ENCODE data around the gene MRPL42.
"Not testable (repeated sequence)": the region's sequence is repeated elsewhere in the genome, so short reads cannot be mapped to it uniquely, and the experiment has no call there.

The MRPL42 gene

GRCh38 chr12:93447555-93448290, 19.6 kb upstream of the MRPL42 start:
- DNase-seq, result no peak

DNA sequence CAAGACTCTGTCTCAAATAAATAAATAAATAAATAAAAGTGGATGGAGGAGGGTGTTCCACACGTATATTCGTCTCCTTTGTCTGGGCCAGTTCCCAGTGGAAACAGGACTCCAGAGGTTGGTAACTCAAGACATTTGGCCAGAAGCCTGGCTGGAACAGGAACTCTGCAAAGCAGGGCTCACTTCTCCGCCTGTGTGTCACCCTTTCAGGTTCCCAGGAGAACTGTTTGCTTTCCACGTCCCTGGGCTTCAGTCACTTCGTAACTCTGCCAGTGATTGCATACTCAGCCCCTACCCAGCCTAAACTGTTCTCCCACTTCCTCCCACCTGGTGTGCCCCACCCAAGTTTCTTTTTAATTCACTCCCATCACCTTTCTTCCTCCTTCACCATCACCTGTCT, 18.5 kb upstream of the MRPL42 start:
- no peak for DNase-seq

DNA sequence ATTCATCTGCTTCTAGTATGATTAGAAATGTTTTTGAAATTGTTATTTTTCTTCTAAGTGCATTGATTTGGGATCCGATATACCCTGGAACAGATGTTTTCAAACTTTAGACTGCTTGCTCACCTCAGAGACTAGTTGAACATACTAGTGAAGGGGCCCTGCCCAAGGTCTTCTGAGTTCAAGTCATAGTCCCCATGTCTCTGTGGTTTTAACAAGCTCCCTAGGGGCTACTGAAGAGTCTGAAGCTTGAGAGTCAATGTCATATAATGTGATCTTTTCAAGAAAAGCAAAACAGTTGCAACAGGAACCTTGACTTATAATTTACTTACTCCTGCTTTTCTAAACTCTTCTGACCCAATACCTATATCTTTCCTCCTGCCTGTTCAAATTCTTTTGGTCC, 18.0 kb upstream of the MRPL42 start:
- DNase-seq, result no peak

DNA sequence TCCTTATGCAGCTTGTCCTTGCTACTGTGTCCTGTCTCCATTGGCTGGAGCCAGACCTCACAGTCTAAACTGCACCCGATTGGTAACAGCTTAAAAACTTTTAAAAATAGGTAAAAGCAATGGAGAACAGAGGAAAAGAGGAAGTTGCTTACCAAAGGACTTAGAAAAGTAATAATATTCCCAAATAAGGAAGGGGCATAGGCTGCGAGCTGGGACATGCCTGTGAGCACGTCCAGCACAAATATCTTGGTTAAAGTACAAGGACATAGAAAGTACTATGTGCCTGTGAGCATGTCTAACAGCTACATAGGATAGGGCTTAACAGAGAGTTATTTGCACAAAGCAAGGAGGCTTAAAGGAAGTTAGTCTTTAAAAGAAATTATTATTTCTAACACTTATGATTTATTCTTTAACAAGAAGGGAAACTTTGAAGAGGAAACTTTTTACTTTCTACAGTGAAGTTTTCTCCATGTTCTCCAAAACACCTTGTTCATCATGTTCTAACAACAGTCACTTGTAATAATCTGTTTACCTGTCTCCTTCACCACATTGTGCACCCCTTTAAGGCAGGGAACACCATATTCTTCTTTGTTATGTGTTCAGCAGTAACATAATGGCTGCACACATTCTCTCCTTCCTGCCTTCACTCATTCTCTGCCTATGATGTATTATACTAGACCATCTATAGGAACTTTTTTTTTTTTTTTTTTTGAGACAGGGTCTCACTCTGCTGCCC, 15.7 kb upstream of the MRPL42 start:
- no peak for DNase-seq

- no peak for DNase-seq
Observed at GRCh38 chr12:93453633-93454032, 13.7 kb upstream of the MRPL42 start.

DNA sequence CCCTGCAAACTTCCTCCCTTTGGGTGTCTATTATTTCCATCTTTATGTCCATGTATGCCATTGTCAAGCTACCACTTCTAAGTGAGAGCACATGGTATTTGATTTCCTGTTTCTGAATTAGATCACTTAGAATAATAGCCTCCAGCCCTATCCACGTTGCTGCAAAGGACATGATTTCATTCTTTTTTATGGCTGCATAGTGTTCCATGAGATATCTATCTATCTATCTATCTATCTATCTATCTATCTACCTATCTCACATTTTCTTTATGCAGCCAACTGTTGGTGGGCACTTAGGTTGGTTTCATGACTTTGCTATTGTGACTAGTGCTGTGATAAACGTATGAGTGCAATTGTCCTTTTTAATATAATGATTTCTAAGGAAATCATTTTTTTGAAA, 11.2 kb upstream of the MRPL42 start:
- no peak for DNase-seq

- DNase-seq, result no peak
Observed at GRCh38 chr12:93459097-93459496, 8.2 kb upstream of the MRPL42 start.

DNA sequence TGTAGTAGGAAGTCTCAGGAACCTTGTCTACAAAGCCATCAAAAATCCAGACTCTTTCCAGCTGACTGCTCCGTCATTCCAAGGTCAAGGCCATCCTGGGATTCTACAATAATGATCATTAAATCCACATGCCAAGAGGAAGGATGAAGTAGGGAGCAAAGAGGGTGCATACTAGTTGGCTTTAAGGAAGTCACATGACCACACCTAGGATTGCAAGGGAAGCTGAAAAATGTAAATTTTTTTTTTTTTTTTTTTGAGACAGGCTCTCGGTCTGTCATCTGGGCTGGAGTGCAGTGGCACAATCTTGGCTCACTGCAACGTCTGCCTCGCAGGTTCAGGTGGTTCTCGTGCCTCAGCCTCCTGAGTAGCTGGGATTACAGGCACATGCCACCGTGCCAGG, 7.3 kb upstream of the MRPL42 start:
- peak in 1 of 2 experiments; percentile 42 for DNase-seq

- DNase-seq, result no peak
Observed at GRCh38 chr12:93460902-93461301, 6.4 kb upstream of the MRPL42 start.

DNA sequence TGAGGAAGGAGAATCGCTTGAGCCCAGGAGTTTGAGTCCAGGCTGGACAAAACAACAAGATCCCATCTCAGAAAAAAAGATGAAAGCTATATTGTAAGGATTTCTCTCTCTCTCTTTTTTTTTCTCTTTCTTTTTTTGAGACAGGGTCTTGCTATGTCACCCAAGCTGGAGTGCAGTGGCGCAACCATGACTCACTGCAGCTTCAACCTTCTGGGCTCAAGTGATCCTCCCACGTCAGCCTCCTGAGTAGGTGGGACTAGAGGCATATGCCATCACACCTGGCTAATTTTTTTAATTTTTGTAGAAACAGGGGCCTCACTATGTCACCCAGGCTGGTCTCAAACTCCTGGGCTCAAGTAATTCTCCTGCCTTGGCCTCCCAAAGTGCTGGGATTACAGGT, 5.8 kb upstream of the MRPL42 start:
- DNase-seq, result no peak

GRCh38 chr12:93465841-93466240, 1.5 kb upstream of the MRPL42 start:
- no peak for DNase-seq

DNA sequence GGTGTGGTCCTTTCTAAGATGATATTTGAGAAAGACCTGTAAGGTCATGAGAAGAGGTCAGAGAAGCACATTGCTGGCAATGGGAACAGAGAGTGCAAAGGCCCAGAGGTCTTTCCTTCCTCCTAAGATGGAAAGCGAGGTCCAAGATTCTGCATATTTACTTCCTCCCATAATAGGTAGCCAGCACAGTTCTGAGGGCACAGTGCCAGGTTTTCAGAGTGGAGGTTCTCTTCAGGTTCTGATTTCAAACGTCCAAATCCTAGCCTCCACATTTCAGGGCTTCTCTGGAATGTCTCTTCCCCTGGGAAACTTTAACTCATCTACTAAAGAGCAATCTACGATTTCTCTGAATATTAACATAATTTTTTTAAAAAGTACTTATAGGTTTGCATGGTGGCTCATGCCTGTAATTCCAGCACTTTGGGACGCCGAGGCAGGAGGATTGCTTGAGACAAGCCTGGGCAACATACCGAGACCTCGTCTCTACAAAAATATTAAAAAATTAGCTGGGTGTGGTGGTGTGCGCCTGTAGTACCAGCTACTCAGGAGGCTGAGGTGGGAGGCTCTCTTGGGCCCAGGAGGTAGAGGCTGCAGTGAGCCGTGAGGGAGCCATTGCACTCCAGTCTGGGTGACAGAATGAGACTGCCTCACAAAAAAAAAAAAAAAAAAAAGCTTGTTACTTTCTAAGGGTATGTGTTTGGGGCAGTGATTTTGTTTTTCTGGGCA, 526 bp upstream of the MRPL42 start:
- DNase-seq, result no peak

- DNase-seq, result no peak
Observed at GRCh38 chr12:93468008-93468371, 676 bp downstream of the MRPL42 start.

GRCh38 chr12:93469386-93469785, 2.1 kb downstream of the MRPL42 start:
- DNase-seq, result no peak

GRCh38 chr12:93476555-93476954, 9.2 kb downstream of the MRPL42 start:
- DNase-seq, result no peak

GRCh38 chr12:93482721-93483120, 15.4 kb downstream of the MRPL42 start:
- DNase-seq, result no peak

DNA sequence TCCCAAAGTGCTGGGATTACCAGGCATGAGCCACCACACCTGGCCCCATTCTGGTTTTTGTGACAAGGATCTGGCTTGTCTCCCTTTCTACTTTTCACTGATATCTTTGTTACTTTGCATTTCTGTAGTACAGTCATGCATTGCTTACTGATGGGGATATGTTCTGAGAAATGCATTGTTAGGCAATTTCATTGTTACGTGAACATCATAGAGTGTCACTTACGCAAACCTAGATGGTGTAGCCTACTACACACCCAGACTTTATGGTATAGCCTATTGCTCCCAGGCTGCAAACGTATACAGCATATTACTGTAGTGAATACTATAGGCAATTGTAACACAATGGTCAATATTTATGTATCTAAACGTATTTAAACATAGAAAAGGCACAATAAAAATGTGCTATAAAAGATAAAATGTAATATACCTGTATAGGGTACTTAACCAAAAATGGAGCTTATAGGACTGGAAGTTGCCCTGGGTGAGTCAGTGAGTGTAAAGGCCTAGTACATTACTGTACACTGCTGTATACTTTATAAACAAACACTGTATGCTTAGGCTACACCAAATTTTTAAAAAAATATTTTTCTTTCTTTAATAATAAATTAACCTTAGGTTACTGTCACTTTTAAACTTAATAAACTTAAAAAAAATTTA, 16.0 kb downstream of the MRPL42 start:
- DNase-seq, result no peak

DNA sequence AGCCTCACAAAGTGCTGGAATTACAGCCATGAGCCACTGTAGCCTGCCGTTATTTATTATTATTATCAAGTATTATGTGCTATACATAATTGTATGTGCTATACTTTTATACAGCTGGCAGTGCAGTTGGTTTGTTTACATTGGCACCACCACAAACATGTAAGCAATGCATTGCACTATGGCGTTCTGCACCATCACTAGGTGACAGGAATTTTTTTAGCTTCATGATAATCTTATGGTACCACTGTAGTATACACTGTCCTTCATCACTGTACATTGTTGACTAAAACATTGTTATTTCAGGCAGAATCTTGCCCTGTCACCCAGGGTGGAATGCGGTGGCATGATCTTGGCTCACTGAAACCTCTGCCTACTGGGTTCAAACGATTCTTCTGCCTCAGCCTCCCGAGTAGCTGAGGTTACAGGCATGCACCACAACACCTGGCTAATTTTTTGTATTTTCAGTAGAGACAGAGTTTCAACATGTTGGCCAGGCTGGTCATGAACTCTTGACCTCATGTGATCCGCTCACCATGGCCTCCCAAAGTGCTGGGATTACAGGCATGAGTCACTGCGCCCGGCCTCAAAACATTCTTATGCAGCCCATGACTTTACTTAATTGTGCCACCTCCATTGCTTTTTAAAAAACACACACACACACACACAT, 17.1 kb downstream of the MRPL42 start:
- no peak for DNase-seq

DNA sequence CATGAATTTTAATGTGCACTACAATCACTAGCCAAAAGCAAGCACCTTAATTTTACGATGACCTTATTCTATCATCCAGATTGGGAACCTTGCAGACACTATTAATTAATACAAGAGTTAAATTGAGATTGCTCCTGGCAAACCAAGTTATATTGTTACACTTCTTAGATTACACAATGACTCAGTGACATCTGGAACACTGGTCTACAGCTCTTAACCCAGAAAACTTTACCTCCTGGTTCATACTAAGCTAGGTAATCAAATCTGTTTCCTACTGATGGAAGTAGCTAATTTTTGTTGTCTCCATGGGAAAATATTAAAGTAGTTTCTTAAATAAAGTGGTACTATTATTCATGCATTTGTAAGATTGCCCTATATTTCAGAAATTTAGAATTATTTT, 25.5 kb downstream of the MRPL42 start:
- DNase-seq, result not testable (repeated sequence)

DNA sequence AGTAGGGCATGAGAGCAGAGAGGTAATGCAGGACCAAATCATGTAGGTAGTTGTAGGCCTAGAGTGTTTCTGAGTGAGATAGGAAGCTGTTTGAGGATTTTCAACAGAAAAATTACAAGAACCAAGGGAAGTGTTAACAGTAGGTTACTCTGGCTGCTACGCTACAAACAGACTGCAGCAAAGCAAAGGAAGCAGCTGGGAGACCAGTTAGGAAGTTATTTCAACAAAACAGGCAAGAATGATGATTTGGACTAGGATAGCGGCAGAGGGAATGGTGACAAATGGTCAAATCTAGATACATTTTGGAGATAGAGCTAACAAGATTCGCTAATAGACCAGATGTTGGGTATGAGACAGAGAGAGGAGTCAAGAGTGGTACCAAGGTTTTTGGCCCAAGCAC, 26.8 kb downstream of the MRPL42 start:
- no peak for DNase-seq

GRCh38 chr12:93497456-93497855, 30.1 kb downstream of the MRPL42 start:
- DNase-seq, result no peak

DNA sequence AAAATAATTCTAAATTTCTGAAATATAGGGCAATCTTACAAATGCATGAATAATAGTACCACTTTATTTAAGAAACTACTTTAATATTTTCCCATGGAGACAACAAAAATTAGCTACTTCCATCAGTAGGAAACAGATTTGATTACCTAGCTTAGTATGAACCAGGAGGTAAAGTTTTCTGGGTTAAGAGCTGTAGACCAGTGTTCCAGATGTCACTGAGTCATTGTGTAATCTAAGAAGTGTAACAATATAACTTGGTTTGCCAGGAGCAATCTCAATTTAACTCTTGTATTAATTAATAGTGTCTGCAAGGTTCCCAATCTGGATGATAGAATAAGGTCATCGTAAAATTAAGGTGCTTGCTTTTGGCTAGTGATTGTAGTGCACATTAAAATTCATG, 31.5 kb downstream of the MRPL42 start:
- DNase-seq, result not testable (repeated sequence)

DNA sequence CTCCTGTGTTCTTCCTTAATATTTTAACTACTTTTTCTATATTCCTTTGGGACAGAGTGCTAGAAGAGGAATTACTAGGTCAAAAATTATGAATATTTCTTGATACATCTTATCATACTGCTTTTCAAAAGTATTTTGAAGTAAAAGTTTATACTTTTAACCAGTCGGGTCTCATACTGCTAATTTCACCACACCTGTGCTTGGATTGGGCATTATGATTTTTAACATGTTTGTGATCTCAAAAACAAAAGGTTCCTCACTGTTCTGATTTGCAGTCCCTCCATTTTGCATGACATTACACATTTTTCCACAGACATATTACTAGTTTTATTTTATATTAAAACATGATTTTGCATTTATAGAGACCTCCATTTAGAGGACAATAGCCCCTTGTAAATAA, 32.9 kb downstream of the MRPL42 start:
- DNase-seq, result no peak

Measured in AML-193 (cell line).